WERI-Rb-1 (cell line): ENCODE data around the gene DFFA.

ENCODE experiments used
- DNase-seq: peaks from one replicate; pipeline ENCODE4 v3.0.0-alpha.2; 2020
- H3K27ac ChIP-seq: fragments of 250-450 bp; sonication (Bioruptor Pico); 2 replicates; pipeline ENCODE4 v1.5.1; 2020; ENCODE audit warnings: mild to moderate bottlenecking, moderate library complexity
- H3K27me3 ChIP-seq: fragments of 250-450 bp; sonication (Bioruptor Pico); 2 replicates; pipeline ENCODE4 v1.5.1; 2021; ENCODE audit warnings: mild to moderate bottlenecking, low read depth, moderate library complexity; ENCODE audit not compliant: insufficient read depth, severe bottlenecking
- H3K36me3 ChIP-seq: fragments of 250-450 bp; sonication (Bioruptor Pico); 2 replicates; pipeline ENCODE4 v1.5.1; 2020; ENCODE audit warnings: mild to moderate bottlenecking, moderate library complexity
- H3K4me3 ChIP-seq: 2 replicates; pipeline ENCODE4 v1.5.1; 2011; ENCODE audit warnings: low read depth, mild to moderate bottlenecking, control low read depth, low read length
- H3K9me3 ChIP-seq: fragments of 250-450 bp; sonication (Bioruptor Pico); 2 replicates; pipeline ENCODE4 v1.5.1; 2021; ENCODE audit warnings: mild to moderate bottlenecking, moderate library complexity; ENCODE audit not compliant: severe bottlenecking
- TF ChIP-seq, protein P1 (sequence below): IDR thresholded peaks from 2 replicates; pipeline ENCODE4 v1.5.1; 2011; ENCODE audit warnings: low read depth, mild to moderate bottlenecking, control low read depth, inconsistent platforms, low read length

The DFFA gene

DNA sequence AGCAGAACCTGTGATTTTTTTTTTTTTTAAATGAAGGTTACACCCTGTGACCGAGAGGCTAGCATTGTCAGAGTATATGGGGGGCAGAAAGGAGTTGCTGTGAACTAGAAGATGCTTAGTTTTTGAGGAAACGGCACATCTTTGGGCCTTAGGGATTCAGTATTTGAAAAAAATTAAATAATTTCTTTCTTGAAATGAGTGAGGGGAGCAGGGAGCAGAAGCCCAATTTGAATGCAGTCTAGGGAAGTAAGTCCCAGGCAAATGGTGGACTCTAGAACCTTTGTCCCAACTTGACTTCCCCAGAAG is 45.3 kb upstream of the DFFA start:
- Histone ChIP-seq H3K4me3 (no peak overlapping the region), H3K36me3 (peaks cover 5% of the 10 kb centered on the region; the same call in 1 of the 2 replicates), H3K27ac (no peak overlapping the region), H3K27me3 (no peaks in the 10 kb centered on the region), H3K9me3 (no peaks in the 10 kb centered on the region)
- TF ChIP-seq, protein P1, sequence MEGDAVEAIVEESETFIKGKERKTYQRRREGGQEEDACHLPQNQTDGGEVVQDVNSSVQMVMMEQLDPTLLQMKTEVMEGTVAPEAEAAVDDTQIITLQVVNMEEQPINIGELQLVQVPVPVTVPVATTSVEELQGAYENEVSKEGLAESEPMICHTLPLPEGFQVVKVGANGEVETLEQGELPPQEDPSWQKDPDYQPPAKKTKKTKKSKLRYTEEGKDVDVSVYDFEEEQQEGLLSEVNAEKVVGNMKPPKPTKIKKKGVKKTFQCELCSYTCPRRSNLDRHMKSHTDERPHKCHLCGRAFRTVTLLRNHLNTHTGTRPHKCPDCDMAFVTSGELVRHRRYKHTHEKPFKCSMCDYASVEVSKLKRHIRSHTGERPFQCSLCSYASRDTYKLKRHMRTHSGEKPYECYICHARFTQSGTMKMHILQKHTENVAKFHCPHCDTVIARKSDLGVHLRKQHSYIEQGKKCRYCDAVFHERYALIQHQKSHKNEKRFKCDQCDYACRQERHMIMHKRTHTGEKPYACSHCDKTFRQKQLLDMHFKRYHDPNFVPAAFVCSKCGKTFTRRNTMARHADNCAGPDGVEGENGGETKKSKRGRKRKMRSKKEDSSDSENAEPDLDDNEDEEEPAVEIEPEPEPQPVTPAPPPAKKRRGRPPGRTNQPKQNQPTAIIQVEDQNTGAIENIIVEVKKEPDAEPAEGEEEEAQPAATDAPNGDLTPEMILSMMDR: no peak
- no peak for DNase-seq

DNA sequence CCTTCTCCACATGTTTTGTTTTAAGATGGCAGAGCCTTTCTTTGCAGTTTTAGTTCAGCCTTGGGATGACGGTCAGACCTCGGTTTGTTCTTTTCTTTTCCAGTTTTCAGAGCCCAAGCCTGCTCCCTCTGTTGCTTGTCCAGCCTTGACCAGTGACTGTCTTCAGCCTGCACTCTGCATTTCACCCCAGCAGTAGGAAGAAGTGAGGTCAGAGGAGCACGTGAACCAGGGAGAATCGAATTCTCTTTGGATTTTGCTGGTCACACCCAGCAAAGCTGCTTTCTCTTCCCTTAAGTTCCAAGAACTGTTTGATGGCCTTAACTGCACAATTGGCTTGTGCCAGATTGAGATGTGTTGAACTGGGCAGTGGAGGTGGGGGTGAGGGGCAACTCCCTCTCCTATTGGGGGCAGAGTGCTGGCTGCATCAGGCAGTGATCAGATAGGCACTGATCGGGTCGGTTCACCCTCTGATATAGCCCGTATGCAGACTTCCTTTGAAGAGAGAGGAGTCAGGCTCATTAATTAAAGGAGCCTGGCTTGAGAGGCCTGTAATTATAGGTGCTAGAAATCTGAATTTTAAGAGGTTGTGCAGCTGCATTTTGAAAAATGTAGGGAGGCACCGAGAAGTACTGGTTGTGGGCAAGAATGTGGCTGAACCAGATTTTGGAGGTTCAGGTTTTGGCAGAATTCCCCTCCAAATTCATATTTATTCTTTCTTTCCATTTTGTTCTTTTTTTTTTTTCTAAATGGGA is 44.8 kb upstream of the DFFA start:
- no peaks in the 10 kb centered on the region for H3K9me3 ChIP-seq
- no peak for DNase-seq
- TF ChIP-seq, protein P1: no peak
- H3K4me3 ChIP-seq: no peak overlapping the region
- H3K27me3 ChIP-seq: no peaks in the 10 kb centered on the region
- 0 out of 2 replicates have a peak, but pooled peaks cover 2% of the 10 kb centered on the region for H3K36me3 ChIP-seq
- H3K27ac ChIP-seq: no peak overlapping the region

DNA sequence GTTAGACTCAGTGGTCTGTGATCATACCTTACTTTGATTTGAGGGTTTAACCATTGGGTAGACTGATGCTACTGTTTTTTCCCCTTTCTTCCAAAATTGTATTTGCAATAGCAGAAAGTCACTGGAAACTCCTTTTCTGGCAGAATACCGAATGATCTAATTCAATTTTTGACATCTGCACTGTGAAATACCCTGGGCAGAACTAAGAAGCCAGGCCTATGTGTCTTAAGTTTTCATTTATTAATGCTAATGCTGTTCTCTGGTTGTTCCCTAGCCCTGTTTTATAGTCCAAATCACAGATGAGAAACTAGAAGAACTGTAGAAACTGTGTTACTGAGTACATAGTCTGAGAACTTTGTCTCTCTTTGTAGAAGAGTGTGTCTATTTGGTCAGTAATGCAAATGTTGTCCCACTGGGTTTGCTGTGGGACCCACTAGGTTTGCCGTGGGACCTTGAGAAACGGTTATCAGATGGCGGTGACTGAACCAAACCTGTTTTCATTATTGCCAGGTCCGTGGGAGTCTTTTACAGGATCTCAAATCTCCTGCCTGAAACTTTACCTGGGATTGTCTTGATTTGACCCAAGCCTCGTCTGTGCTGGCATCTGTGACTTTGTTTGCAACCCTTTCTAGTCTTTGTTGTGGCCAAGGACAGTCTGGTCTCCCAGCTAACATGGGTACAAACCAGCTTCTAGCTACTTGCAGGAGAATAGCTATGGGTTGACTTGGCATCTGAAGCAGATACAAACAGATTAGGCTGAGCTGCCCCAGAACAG is 43.8 kb upstream of the DFFA start:
- H3K36me3 ChIP-seq: no peaks in the 10 kb centered on the region
- TF ChIP-seq, protein P1: no peak
- no peak overlapping the region for H3K27ac ChIP-seq
- no peaks in the 10 kb centered on the region for H3K9me3 ChIP-seq
- H3K4me3 ChIP-seq: no peak overlapping the region
- no peak for DNase-seq
- H3K27me3 ChIP-seq: no peaks in the 10 kb centered on the region

DNA sequence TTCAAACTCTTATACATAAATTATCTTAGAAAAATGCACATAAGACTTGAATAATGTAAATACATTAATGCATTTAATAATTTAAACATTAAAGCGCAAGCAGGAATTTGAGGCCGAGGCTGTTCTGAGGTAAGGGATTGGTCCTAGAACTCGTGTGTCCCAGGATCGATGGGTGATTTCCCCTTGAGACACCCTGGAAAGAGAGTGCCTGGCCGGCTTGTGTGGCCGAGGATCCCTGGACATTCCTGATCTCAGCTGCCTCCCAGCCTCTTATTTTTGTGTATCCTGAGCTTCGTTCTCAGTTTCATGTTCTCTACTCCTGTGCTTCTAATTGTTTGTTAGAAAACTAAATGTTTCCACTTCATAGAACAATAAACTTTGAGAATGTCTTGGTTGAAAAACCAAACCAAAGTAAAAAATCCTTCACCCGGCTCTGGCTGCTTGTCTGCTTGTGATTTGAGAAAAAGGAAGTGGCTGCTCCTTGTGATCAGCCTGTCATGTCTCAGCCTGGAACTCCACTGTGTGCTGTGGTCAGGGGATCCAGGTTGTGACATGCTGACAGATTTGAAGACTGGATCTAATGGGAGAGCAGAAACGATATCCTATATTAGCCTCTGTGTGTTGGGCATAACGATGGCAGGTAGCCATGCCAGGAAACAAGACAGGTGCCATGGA is 43.1 kb upstream of the DFFA start:
- DNase-seq: no peak
- H3K4me3 ChIP-seq: no peak overlapping the region
- no peaks in the 10 kb centered on the region for H3K27me3 ChIP-seq
- H3K27ac ChIP-seq: no peak overlapping the region
- no peaks in the 10 kb centered on the region for H3K36me3 ChIP-seq
- TF ChIP-seq, protein P1: no peak
- no peaks in the 10 kb centered on the region for H3K9me3 ChIP-seq

DNA sequence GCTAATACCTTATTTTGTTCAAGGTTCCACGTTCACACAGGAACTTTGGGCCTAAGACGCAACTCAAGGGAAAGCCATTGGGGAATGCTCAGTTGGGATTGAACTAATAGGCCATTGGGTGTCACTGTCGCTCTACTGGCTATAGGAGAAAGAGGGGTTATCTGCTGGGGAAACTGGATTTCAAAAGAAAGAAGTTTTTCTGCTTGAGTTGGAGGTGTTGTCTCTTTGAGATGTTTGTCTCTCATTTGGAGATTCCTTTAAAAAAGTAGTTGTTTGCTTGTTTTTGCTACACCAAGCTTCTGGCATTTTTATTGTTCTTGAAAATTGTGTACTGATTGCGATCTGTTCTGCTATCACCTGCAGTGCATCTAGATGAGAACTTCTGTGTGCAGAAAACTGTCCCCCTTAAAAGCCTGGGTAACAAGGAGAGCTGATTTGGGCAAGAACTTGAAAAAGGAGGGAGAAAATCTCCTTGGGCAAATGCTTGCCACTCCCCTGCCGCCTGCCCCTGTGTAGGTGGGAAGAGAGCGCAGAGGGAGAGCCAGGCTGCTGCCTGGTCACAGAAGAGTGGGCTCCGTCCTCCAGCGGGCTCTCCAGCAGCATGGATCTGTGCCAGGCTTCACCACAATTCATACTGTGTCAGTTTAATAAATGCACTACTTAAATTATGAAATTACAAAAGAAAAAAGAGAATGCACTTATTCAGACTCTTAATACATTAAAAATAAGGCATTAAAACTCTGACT is 42.3 kb upstream of the DFFA start:
- H3K27ac ChIP-seq: no peak overlapping the region
- peak; percentile 35 for DNase-seq

More for the DNA sequence above, 42.3 kb upstream of the DFFA start:
- no peaks in the 10 kb centered on the region for H3K9me3 ChIP-seq
- TF ChIP-seq, protein P1: peak; percentile 60
- H3K36me3 ChIP-seq: no peaks in the 10 kb centered on the region
- no peaks in the 10 kb centered on the region for H3K27me3 ChIP-seq
- no peak overlapping the region for H3K4me3 ChIP-seq
